ENCODE data around the gene BECN2.

- no peak for TF ChIP-seq POLR2AphosphoS5 (IDR thresholded peaks at IDR 0.05; ENCODE audit: low read depth, low read length)
- TF ChIP-seq SPI1 (IDR thresholded peaks at IDR 0.05; ENCODE audit: low read depth, low read length) = no peak
- TF ChIP-seq POLR2A (IDR thresholded peaks at IDR 0.05; ENCODE audit: low read depth, low read length) = no peak
These were observed 42.9 kb downstream of the BECN2 start for GRCh38 chr1:242000434-242000833.

Measured in GM12891 (cell line).